NCI-H345 treated with DMSO at 0.1 percent for 48 hours (cell line): ENCODE results near the gene CRX.
"Not testable (repeated sequence)": the region's sequence is repeated elsewhere in the genome, so short reads cannot be mapped to it uniquely, and the experiment has no call there.

Source experiments
- DNase-seq: peaks from one replicate; lab custom pipeline; 2025; ENCODE audit not compliant: unreplicated experiment; lab: John Stamatoyannopoulos, UW

The CRX gene

DNA sequence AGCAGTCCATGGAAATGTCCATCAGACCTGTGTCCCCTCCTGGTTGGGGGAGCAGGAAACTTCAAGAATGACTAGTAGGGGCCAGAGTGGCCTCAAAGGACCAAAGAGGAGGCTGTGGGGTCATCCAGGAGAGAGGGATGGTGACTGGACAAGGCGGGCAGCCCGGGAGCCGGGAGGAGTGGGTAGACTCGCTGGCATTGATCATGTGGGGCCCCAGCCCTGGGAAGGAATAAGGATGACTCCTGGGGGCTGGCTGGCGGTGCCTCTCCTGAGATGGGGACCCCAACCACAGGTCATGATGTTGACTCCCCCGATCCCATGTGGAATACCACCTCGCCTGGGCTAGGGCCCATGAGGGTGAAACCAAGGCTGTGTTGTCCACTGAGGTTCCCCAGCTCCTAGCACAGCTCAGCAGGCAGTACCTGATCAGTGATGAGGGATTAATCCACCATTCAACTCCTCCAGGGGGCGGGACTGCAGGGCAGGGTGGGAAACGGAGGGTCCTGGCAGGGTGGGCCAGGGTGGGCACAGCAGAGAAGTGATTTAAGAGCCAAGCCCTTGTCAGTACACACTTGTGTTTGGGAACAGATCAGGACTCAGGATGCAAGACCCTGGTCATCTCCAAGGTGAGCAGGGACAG lies 37.0 kb downstream of the CRX start, which contains the start of gene TPRX2:
Gene TPRX2, plus strand, starts transcription at position 590 of the 640 bp plus-strand sequence. Its CDS starts 12 bp downstream, at position 602.
- DNase-seq = not testable (repeated sequence)

GRCh38 chr19:47859838-47860237 lies 38.1 kb downstream of the CRX start:
- DNase-seq = not testable (repeated sequence)

GRCh38 chr19:47860602-47861297 lies 39.0 kb downstream of the CRX start:
- no peak for DNase-seq

DNA sequence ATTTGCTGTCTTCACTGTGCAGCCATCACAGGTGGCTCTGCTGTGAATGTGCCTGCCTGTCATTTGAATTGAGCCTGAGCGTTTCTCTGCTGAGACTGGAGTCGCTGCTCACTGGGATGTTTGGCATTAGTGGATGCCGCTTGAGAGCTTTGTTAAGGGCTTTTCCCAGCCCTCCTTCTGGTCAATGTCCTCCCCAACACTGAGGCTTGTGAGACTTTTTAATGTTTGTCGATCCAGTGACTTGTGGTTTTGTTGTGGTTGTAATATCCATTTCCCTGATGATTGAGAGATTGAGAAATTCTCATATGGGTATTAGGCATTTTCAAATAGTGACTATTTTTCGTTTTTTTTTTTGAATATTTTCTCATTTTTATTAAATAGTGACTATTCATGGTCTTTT lies 39.9 kb downstream of the CRX start:
- no peak for DNase-seq

DNA sequence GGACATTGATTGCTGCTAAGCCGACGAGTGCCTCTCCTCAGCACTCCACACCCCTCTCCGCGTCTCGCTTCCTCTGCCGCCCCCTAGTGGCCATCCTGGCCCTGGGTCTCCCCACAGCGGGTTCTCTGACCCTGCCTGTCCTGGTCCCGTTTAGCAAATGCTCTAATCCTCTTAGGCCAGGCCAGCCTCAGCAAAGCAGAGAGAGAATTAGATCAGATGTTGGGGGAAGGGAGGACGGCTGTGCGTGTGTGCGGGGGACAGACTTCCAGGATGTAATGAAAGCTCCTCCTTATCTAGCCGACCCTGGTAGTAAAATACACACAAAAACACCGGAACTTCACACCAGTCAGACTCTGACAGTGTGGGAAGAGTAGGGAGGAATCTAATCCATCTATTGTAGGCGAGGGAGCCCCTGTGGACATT lies 41.8 kb downstream of the CRX start:
- DNase-seq = no peak

- DNase-seq = no peak
These were observed 43.4 kb downstream of the CRX start for GRCh38 chr19:47865166-47865565.

DNA sequence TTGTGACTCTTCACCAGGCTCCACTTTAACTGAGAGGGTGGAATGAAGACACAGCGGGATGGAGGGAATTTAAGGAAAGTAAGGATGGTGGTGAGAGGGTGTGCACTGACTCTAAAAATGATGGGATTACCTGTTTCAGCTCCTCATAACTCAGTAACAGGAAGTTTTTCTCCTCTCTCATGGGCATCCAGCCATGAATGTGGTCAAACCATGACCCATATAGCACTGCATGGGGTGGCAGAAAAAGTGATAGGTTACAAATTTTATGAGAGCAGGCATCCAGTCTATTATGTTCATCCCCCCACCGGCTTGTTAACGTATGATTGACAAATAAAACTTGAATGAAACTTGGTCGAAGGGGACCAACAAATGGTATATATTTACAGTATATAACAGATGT lies 57.2 kb downstream of the CRX start:
- no peak for DNase-seq

GRCh38 chr19:47879385-47879784 lies 57.6 kb downstream of the CRX start:
- DNase-seq = not testable (repeated sequence)

- no peak for DNase-seq
These were observed 60.0 kb downstream of the CRX start for GRCh38 chr19:47881757-47882156.

GRCh38 chr19:47882890-47883289 lies 61.2 kb downstream of the CRX start:
- no peak for DNase-seq

DNA sequence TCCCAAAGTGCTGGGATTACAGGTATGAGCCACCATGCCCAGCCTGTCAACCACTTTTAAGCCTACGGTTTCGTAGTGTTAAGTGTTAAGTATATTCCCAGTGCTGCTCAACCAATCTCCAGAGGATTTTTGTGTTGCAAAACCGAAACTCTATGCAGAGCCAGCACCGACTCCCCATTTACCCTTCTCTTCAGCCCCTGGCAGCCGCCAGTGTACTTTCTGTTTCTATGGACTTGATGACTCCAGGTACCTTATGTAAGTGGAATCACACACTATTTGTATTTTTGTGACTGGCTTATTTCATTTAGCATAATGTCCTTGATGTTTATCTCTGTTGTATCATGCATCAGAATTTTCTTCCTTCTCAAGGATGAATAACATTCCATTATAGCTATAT lies 63.3 kb downstream of the CRX start:
- DNase-seq = no peak

GRCh38 chr19:47886010-47886559 lies 64.3 kb downstream of the CRX start, which contains the start of gene SULT2A1:
TSS of gene SULT2A1 (minus strand) at chr19:47886315. CDS start at chr19:47886257, 58 bp downstream.
- no peak for DNase-seq

DNA sequence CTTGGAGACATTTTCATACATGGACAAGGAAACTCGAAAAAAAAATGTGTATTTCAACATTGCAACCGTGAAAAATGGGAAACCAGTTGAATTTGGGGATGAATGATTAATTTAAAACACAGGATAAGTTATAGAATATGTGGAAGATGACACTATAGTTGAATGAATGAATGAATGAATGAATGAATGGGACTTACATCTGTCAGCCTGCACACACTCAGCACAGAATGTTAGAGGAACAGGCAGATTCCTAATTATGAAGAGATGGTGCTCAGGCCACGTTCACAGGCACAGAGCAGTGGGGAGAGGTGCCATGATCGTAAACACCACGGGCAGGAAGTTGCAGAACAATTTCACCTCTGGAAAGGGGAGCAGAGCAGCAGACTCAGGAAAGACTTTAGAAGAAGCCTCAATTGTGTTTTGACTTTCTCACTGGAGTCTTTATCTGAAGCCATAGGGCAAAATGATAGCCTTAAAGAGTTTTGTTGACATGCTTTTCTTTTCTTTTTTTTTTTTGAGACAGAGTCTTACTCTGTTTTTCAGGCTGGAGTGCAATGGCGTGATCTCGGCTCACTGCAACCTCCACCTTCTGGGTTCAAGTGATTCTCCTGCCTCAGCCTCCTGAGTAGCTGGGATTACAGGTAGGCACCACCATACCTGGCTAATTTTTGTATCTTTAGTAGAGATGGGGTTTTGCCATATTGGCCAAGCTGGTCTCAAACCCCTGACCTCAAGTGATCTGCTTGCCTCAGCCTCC lies 69.3 kb downstream of the CRX start:
- no peak for DNase-seq

DNA sequence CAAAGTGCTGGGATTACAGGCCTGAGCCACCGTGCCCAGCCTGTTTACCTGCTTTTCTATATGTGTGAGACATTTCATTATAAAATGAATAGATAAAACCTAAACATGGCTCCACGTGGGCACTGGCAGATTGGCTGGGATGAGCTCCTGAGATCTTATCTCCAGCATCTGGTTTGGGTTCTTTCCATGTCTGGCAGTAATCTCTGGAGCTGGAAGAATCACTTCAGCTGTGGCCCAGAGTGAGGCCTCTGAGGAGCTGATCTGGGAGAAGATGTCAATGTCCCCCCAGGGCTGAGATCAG lies 69.8 kb downstream of the CRX start:
- DNase-seq = no peak

GRCh38 chr19:47891923-47892666 lies 70.4 kb downstream of the CRX start:
- DNase-seq = no peak
